Ovary (tissue), 9 donors: ENCODE results near the gene CILP2. TPM values are rescaled to one million over a fixed set of nuclear protein-coding genes. Genes with fewer than 3 reads are reported as not detected.
A peak's percentile ranks its signal among the peaks of the same experiment; 100 is the strongest.

Experiments used
- DNase-seq, 5 donors: peaks; one replicate each; pipeline ENCODE4 v3.0.0-alpha.2; 2019 to 2020
- H3K27ac ChIP-seq, 2 donors: fragments of 200-600 bp; one replicate each; pipeline versions ENCODE4 v1.5.1 to v1.8.0; 2019 to 2022
- H3K27me3 ChIP-seq: fragments of 200-600 bp; one replicate; pipeline ENCODE4 v1.8.0; 2022
- H3K36me3 ChIP-seq: fragments of 200-600 bp; sonication (generic); one replicate; pipeline ENCODE4 v1.5.1; 2019
- H3K4me1 ChIP-seq: one replicate; pipeline ENCODE4 v1.8.1; 2013; ENCODE audit warnings: mild to moderate bottlenecking, moderate library complexity; ENCODE audit not compliant: insufficient read depth
- H3K4me3 ChIP-seq: fragments of 200-600 bp; sonication (generic); one replicate; pipeline ENCODE4 v1.5.1; 2017
- H3K9me3 ChIP-seq, 2 donors: fragments of 200-600 bp in 1 of 2; sonication (generic) in 1 of 2; one replicate each; pipeline versions ENCODE4 v1.5.1 to v1.8.1; 2013 to 2019; ENCODE audit warnings: mild to moderate bottlenecking in 1 of 2, moderate library complexity in 1 of 2
- EP300 ChIP-seq: sonication (generic); formaldehyde crosslinking; IDR thresholded peaks from one replicate; pipeline ENCODE4 v1.6.1; 2017; ENCODE audit warnings: antibody characterized with exemption
- POLR2A ChIP-seq: fragments of 450-650 bp; IDR thresholded peaks from one replicate; pipeline ENCODE4 v1.6.1; 2017; ENCODE audit warnings: antibody characterized with exemption, mild to moderate bottlenecking, moderate library complexity
- WGBS, 3 donors: extraction: QIAGEN DNeasy Blood & Tissue Kit in 1 of 3; methylation state at CpG; one replicate each; pipeline versions ENCODE4 v1.1.5 to v1.1.7; 2013 to 2017; 5-methylcytosine and 5-hydroxymethylcytosine counted together
- intact Hi-C, 4 donors: fragments of 100-400 bp; cut with DNase I; formaldehyde crosslinking; loops; one replicate each; pipeline versions ENCODE4 v1.11.0 to v1.15.1; 2022 to 2023
- polyA plus RNA-seq, 2 donors: library from polyadenylated mRNA; stranded (reverse); fragments of 200-250 nt in 1 of 2; fragments of 350-450 nt in 1 of 2; fragmentation: Illumina TruSeq in 1 of 2; extraction: RNeasy Lipid Tissue Mini Kit (QIAGEN cat#74804) in 1 of 2; gene quantifications; one replicate each; pipeline ENCODE4 v1.2.3, GENCODE V29; 2013 to 2014
- total RNA-seq, 7 donors: library from RNA; depleted of rRNA in 2 of 7; stranded (reverse); fragments of >200 nt in 2 of 7; fragmentation: NEBNext Ultra II Directional in 3 of 7; extraction: Animal tissue kit (Norgen Biotek cat#: 25700) in 3 of 7; gene quantifications; one replicate each; pipeline versions ENCODE4 v1.1.0 to v1.2.4, GENCODE V29; 2016 to 2023
- TF ChIP-seq, protein P1 (sequence below), 3 donors: fragments of 450-650 bp in 2 of 3; fragments of 200-600 bp in 1 of 3; IDR thresholded peaks; one replicate each; pipeline versions ENCODE4 v1.5.1 to v1.8.0; 2016 to 2022; ENCODE audit warnings: antibody characterized with exemption in 3 of 3, mild to moderate bottlenecking in 1 of 3
- donor health status: DM: no; HTN: no; CAD: no; lungs with moderate emphysema.
- donor health status: DM: no; HTN: no; CAD: no.
- donor health status: Bipolar disorder and iron deficiency.
- donor health status: DM: yes; HTN: yes; CAD: no.
- donor health status: DM: no; HTN: no; CAD: no.
- donor health status: DM: yes; HTN: yes; CAD: no.

Gene CILP2
- total and polyA plus RNA-seq, 9 donors: 0.28 to 9.7 (median 1.0) TPM

GRCh38 chr19:19539698-19540063, 1.6 kb downstream of the CILP2 start:
- intact Hi-C loops: no loop called here
- Histone ChIP-seq H3K4me1 (peaks cover 14% of the 10 kb centered on the region), H3K4me3 (no peak overlapping the region), H3K27ac (no peak overlapping the region), H3K36me3 (no peaks in the 10 kb centered on the region), H3K9me3 (no peaks in the 10 kb centered on the region), H3K27me3 (no peaks in the 10 kb centered on the region)
- WGBS, 3 donors: 57 to 66% (median 58%) methylated on average over 14 to 19 of the region's 19 CpGs
- TF ChIP-seq, protein P1, sequence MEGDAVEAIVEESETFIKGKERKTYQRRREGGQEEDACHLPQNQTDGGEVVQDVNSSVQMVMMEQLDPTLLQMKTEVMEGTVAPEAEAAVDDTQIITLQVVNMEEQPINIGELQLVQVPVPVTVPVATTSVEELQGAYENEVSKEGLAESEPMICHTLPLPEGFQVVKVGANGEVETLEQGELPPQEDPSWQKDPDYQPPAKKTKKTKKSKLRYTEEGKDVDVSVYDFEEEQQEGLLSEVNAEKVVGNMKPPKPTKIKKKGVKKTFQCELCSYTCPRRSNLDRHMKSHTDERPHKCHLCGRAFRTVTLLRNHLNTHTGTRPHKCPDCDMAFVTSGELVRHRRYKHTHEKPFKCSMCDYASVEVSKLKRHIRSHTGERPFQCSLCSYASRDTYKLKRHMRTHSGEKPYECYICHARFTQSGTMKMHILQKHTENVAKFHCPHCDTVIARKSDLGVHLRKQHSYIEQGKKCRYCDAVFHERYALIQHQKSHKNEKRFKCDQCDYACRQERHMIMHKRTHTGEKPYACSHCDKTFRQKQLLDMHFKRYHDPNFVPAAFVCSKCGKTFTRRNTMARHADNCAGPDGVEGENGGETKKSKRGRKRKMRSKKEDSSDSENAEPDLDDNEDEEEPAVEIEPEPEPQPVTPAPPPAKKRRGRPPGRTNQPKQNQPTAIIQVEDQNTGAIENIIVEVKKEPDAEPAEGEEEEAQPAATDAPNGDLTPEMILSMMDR (IDR thresholded peaks at IDR 0.05): no peak
- TF ChIP-seq POLR2A (no peak), EP300 (no peak)
- DNase-seq: no peak

- intact Hi-C loops: no loop called here
- WGBS, 3 donors: 16 to 17% (median 17%) methylated on average over 39 to 74 of the region's 74 CpGs
- Histone ChIP-seq H3K36me3 (no peaks in the 10 kb centered on the region), H3K27me3 (no peaks in the 10 kb centered on the region), H3K4me3 (no peak overlapping the region), H3K4me1 (peaks cover 14% of the 10 kb centered on the region), H3K27ac (no peak overlapping the region), H3K9me3 (no peaks in the 10 kb centered on the region)
- peak; percentile 60 to 80 (median 76) for DNase-seq
- no peak for TF ChIP-seq POLR2A
- no peak for TF ChIP-seq EP300
- TF ChIP-seq, protein P1 (IDR thresholded peaks at IDR 0.05): no peak
Measured at GRCh38 chr19:19540064-19540714, 2.1 kb downstream of the CILP2 start.

DNA sequence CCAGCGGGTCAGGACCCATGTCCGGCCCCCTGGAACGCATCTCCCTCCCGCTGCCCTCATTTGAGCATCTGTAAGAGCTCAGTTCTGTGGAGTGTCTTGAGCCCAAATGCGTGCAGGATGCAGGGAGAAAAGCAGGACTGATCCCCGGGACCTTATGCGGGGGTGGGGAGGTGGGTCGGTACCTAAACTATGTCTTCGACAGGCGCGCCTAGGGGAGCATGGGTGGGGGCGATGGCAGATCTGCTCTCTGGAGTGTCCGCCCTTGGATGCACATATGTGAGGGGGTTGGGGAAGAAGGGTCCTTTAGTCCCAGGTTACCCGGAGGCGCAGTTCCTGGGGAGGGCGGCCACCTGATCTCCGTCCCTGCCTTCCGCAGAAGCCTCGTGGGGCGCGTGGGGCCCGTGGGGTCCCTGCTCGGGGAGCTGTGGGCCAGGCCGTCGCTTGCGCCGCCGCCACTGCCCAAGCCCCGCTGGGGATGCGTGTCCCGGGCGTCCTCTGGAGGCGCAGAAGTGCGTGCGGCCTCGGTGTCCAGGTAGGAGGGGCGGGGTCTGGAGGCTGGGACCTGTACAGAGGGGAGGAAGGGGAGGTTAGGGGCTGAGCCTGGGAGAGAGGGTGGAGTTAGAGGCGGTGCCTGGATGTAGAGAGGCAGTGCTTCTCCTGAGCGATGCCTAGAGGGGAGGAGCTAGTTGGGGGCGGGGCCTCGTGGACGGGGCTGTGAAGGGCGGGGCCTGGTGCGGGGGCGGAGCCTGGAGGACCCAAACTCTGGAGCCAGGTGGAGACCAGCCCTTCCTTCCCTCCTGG, 2.9 kb downstream of the CILP2 start:
- Histone ChIP-seq H3K4me3 (no peak overlapping the region), H3K36me3 (no peaks in the 10 kb centered on the region), H3K27ac (no peak overlapping the region), H3K27me3 (no peaks in the 10 kb centered on the region), H3K9me3 (no peaks in the 10 kb centered on the region), H3K4me1 (peaks cover 14% of the 10 kb centered on the region)
- no peak for TF ChIP-seq POLR2A
- TF ChIP-seq, protein P1 (IDR thresholded peaks at IDR 0.05): no peak
- TF ChIP-seq EP300: no peak
- DNase-seq: peak in 4 of 5 donors; percentile 51 to 70 (median 62)
- intact Hi-C loops: no loop called here
- WGBS, 3 donors: 2 to 4% (median 3%) methylated on average over 41 to 45 of the region's 45 CpGs

DNA sequence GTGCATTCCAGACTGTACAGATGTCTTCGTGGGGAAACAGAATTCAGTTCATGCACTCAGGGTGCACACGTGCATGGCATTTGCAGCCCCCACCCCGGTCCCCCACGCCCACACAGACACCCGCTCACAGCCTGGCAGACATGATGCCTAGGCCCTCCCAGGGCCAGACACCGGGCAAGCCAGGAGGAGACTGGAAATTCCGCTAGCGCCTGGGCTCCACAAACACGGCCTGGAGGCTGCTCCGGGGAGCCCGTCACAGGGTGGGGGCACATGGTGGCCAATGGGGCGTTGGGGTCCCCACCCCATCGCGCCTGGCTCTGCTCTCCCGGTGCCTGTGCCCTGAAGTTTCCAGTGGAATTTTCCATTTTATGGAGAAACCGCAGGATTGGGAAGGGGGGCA, 3.6 kb downstream of the CILP2 start:
- intact Hi-C loops: no loop called here
- Histone ChIP-seq H3K9me3 (no peaks in the 10 kb centered on the region), H3K36me3 (no peaks in the 10 kb centered on the region), H3K4me3 (no peak overlapping the region), H3K4me1 (peaks cover 14% of the 10 kb centered on the region), H3K27me3 (no peaks in the 10 kb centered on the region), H3K27ac (no peak overlapping the region)
- DNase-seq: no peak
- TF ChIP-seq POLR2A (no peak), EP300 (no peak)
- TF ChIP-seq, protein P1 (IDR thresholded peaks at IDR 0.05): no peak
- 74 to 75% (median 75%) methylated on average over 13 to 16 of the region's 16 CpGs for WGBS, 3 donors
